Stimulated activated CD8-positive, alpha-beta memory T cell treated with anti-CD3 and anti-CD28 coated beads, Interleukin-12 subunit alpha, Interleukin-12 subunit beta, amount 100 ng/mL, for 24 hours (primary cell): ENCODE data around the gene RBM33.

Experiments
- DNase-seq: peaks from one replicate; pipeline ENCODE4 v3.0.0-alpha.2; 2020; ENCODE audit errors: extremely low read depth

RBM33 gene

GRCh38 chr7:155769701-155770100 lies 125.2 kb downstream of the RBM33 start:
- no peak for DNase-seq

- DNase-seq: no peak
Observed at GRCh38 chr7:155770241-155770640, 125.8 kb downstream of the RBM33 start.

- DNase-seq: no peak
Observed at GRCh38 chr7:155773531-155773930, 129.1 kb downstream of the RBM33 start.

- no peak for DNase-seq
Observed at GRCh38 chr7:155774947-155775346, 130.5 kb downstream of the RBM33 start.

- DNase-seq: no peak
Observed at GRCh38 chr7:155775691-155776090, 131.2 kb downstream of the RBM33 start.

- no peak for DNase-seq
Observed at GRCh38 chr7:155776606-155777005, 132.1 kb downstream of the RBM33 start.

GRCh38 chr7:155778349-155778748 lies 133.9 kb downstream of the RBM33 start:
- no peak for DNase-seq

- no peak for DNase-seq
Observed at GRCh38 chr7:155780884-155781283, 136.4 kb downstream of the RBM33 start.

GRCh38 chr7:155781433-155781832 lies 137.0 kb downstream of the RBM33 start:
- no peak for DNase-seq

- DNase-seq: no peak
Observed at GRCh38 chr7:155782466-155782865, 138.0 kb downstream of the RBM33 start.

GRCh38 chr7:155785536-155785935 lies 141.1 kb downstream of the RBM33 start:
- DNase-seq: no peak

GRCh38 chr7:155786491-155786890 lies 142.0 kb downstream of the RBM33 start:
- no peak for DNase-seq

GRCh38 chr7:155787171-155787851 lies 142.8 kb downstream of the RBM33 start:
- no peak for DNase-seq

- DNase-seq: no peak
Observed at GRCh38 chr7:155788616-155789000, 144.1 kb downstream of the RBM33 start.

- DNase-seq: no peak
Observed at GRCh38 chr7:155789001-155789725, 144.7 kb downstream of the RBM33 start.

- no peak for DNase-seq
Observed at GRCh38 chr7:155790666-155791065, 146.2 kb downstream of the RBM33 start.

- no peak for DNase-seq
Observed at GRCh38 chr7:155791214-155791737, 146.8 kb downstream of the RBM33 start.

- DNase-seq: no peak
Observed at GRCh38 chr7:155791836-155792235, 147.4 kb downstream of the RBM33 start.

- no peak for DNase-seq
Observed at GRCh38 chr7:155792315-155792960, 148.0 kb downstream of the RBM33 start.

- DNase-seq: no peak
Observed at GRCh38 chr7:155792999-155793560, 148.6 kb downstream of the RBM33 start.

- DNase-seq: no peak
Observed at GRCh38 chr7:155793720-155794119, 149.3 kb downstream of the RBM33 start.

GRCh38 chr7:155794196-155794595 lies 149.7 kb downstream of the RBM33 start:
- no peak for DNase-seq
